HG03103 (cell line): ENCODE measurements around the gene NR2F1-AS1.
"Not testable (repeated sequence)": the region's sequence is repeated elsewhere in the genome, so short reads cannot be mapped to it uniquely, and the experiment has no call there.

Experiments used
- ATAC-seq: cut with Tn5 transposase; IDR thresholded peaks from one replicate; pipeline ENCODE4 v1.9.1; 2021; ENCODE audit warnings: low read depth; ENCODE audit not compliant: unreplicated experiment

NR2F1-AS1 gene

GRCh38 chr5:93402451-93402850 is 178.6 kb downstream of the NR2F1-AS1 start:
- no peak for ATAC-seq

GRCh38 chr5:93401634-93402213 is 179.3 kb downstream of the NR2F1-AS1 start:
- no peak for ATAC-seq

- no peak for ATAC-seq
Observed at GRCh38 chr5:93399675-93400074, 181.3 kb downstream of the NR2F1-AS1 start.

GRCh38 chr5:93395971-93396379 is 185.0 kb downstream of the NR2F1-AS1 start:
- ATAC-seq, result no peak

GRCh38 chr5:93395010-93395409 is 186.0 kb downstream of the NR2F1-AS1 start:
- no peak for ATAC-seq

GRCh38 chr5:93394301-93394700 is 186.7 kb downstream of the NR2F1-AS1 start:
- ATAC-seq, result no peak

GRCh38 chr5:93391169-93391568 is 189.8 kb downstream of the NR2F1-AS1 start:
- ATAC-seq, result not testable (repeated sequence)

- ATAC-seq, result no peak
Observed at GRCh38 chr5:93385655-93386054, 195.4 kb downstream of the NR2F1-AS1 start.

GRCh38 chr5:93384995-93385394 is 196.0 kb downstream of the NR2F1-AS1 start:
- ATAC-seq, result no peak

GRCh38 chr5:93384026-93384425 is 197.0 kb downstream of the NR2F1-AS1 start:
- ATAC-seq, result no peak

- ATAC-seq, result no peak
Observed at GRCh38 chr5:93382188-93382825, 198.7 kb downstream of the NR2F1-AS1 start.

- no peak for ATAC-seq
Observed at GRCh38 chr5:93381057-93381456, 200.0 kb downstream of the NR2F1-AS1 start.

- no peak for ATAC-seq
Observed at GRCh38 chr5:93378073-93378472, 202.9 kb downstream of the NR2F1-AS1 start.

GRCh38 chr5:93371893-93372292 is 209.1 kb downstream of the NR2F1-AS1 start:
- ATAC-seq, result no peak

- no peak for ATAC-seq
Observed at GRCh38 chr5:93364378-93364777, 216.6 kb downstream of the NR2F1-AS1 start.

- no peak for ATAC-seq
Observed at GRCh38 chr5:93360436-93361088, 220.5 kb downstream of the NR2F1-AS1 start.

- no peak for ATAC-seq
Observed at GRCh38 chr5:93359960-93360305, 221.1 kb downstream of the NR2F1-AS1 start.
